ENCODE results near the gene KCNH5.

GRCh38 chr14:62673014-62673755 is 372.1 kb downstream of the KCNH5 start:
- TF ChIP-seq CTCF (IDR thresholded peaks at IDR 0.05 in 2 of 3, conservative IDR thresholded peaks at IDR 0.05 in 1 of 3; ENCODE audit: insufficient read depth in 2 of 3, low read depth in 1 of 3, low read length in 3 of 3) (no peak), ZEB2 (IDR thresholded peaks at IDR 0.05) (no peak), ZBTB26 (CRISPR knock-in tag; IDR thresholded peaks at IDR 0.05) (no peak), CBX3 (IDR thresholded peaks at IDR 0.05; ENCODE audit: borderline replicate concordance in 1 of 2, low read length in 2 of 2) (no peak), SIX5 (IDR thresholded peaks at IDR 0.05; ENCODE audit: borderline replicate concordance in 1 of 2, insufficient read depth in 1 of 2, low read depth in 1 of 2, low read length in 2 of 2) (no peak), SMARCC2 (IDR thresholded peaks at IDR 0.05; ENCODE audit: low read depth) (no peak), SRSF1 (IDR thresholded peaks at IDR 0.05; ENCODE audit: low read depth, low read length) (no peak)
